ENCODE data around the gene RNF215. TPM values are rescaled to one million over a fixed set of nuclear protein-coding genes. Genes with fewer than 3 reads are reported as not detected.
A peak's percentile ranks its signal among the peaks of the same experiment; 100 is the strongest.
"Not testable (repeated sequence)": the region's sequence is repeated elsewhere in the genome, so short reads cannot be mapped to it uniquely, and the experiment has no call there.

The RNF215 gene
- total RNA-seq, 1 experiment from 2014 or later = 18.4 TPM

DNA sequence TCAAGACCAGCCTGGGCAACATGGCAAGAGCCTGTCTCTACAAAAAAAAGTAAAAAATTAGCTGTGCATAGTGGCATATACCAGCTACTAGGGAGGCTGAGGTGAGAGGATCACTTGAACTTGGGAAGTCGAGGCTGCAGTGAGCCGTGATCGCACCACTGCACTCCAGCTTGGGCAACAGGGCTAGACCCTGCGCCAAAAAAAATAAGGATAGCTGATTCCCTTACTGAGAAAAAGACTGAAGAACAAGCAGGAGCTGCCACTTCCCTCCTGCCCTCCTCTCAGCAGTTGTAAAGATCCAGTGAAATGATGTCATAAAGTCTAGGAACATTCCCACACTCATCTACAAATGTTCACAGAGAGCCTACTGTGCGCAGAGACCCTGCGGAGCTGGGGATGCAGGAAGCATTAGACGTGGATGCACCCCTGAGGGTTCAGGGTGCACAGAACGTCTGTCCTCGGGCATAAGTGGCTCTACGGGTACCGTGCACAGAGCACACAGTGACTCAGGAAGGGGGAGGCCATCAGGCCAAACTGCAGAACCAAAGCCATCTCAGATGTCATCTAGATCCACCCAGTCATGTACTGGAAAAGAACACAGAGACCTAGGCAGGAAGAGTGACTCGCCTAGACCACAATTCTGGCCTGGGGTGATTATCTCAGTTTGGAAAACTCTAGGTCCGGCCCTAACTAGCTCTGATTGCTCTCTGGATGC lies 21.3 kb upstream of the RNF215 start:
- Mint-ChIP-seq H3K4me1 (ENCODE audit: insufficient read depth, unreplicated experiment) (peaks cover 47% of the 10 kb centered on the region), H3K27ac (ENCODE audit: low read depth, unreplicated experiment) (peak overlapping the region; percentile 73), H3K36me3 (ENCODE audit: insufficient read depth, unreplicated experiment) (peaks cover 97% of the 10 kb centered on the region), H3K27me3 (ENCODE audit: insufficient read depth, unreplicated experiment) (no peaks in the 10 kb centered on the region), H3K4me3 (ENCODE audit: unreplicated experiment) (no peak overlapping the region), H3K9me3 (ENCODE audit: unreplicated experiment) (no peaks in the 10 kb centered on the region)
- DNase-seq (ENCODE audit: unreplicated experiment) = peak; percentile 92
- TF ChIP-seq, protein P1, sequence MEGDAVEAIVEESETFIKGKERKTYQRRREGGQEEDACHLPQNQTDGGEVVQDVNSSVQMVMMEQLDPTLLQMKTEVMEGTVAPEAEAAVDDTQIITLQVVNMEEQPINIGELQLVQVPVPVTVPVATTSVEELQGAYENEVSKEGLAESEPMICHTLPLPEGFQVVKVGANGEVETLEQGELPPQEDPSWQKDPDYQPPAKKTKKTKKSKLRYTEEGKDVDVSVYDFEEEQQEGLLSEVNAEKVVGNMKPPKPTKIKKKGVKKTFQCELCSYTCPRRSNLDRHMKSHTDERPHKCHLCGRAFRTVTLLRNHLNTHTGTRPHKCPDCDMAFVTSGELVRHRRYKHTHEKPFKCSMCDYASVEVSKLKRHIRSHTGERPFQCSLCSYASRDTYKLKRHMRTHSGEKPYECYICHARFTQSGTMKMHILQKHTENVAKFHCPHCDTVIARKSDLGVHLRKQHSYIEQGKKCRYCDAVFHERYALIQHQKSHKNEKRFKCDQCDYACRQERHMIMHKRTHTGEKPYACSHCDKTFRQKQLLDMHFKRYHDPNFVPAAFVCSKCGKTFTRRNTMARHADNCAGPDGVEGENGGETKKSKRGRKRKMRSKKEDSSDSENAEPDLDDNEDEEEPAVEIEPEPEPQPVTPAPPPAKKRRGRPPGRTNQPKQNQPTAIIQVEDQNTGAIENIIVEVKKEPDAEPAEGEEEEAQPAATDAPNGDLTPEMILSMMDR (IDR thresholded peaks at IDR 0.05; ENCODE audit: unreplicated experiment) = no peak
- intact Hi-C loops (cut with micrococcal nuclease) = no loop called here
- ChIA-PET CTCF (interaction anchor here (0.6 to 4.4 kb wide), 4 partner anchors 11 to 1540 kb away, joined by 3 to 17 read pairs (median 3); no protein-coding TSS in a partner anchor), POLR2A (interaction anchor here (1.7 to 11.3 kb wide), 3 partner anchors 9 to 13 kb away, joined by 8 to 342 read pairs (median 13); partner anchors contain the start of gene MTFP1)
- no TSS peak for BruUV-seq (replicated peaks)

DNA sequence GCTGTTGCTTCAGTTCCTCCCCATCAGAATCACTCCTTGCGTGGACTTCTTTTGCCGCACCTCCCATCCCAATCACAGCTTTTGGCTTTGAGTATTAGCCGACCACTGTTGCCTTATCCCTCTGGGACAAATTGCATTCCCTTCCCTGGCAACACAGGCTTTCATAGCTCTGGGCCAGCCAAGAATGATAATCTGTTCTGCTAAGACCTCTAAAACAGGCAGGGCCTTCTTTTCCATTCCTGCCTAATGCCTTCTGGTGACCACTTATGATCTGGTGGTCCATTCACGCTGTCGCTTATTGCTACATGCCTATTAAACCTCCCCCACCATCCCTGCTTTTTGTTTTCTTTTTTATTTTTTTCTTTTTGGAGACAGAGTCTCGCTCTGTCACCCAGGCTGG lies 19.2 kb upstream of the RNF215 start:
- Mint-ChIP-seq H3K27ac (ENCODE audit: low read depth, unreplicated experiment) (peak overlapping the region; percentile 16), H3K36me3 (ENCODE audit: insufficient read depth, unreplicated experiment) (peaks cover 95% of the 10 kb centered on the region), H3K9me3 (ENCODE audit: unreplicated experiment) (no peaks in the 10 kb centered on the region), H3K4me3 (ENCODE audit: unreplicated experiment) (no peak overlapping the region), H3K27me3 (ENCODE audit: insufficient read depth, unreplicated experiment) (no peaks in the 10 kb centered on the region), H3K4me1 (ENCODE audit: insufficient read depth, unreplicated experiment) (peaks cover 29% of the 10 kb centered on the region)
- ChIA-PET CTCF (interaction anchor here (0.7 to 1.4 kb wide), 5 partner anchors 10 to 349 kb away, joined by 3 to 5 read pairs (median 4); partner anchors contain the start of gene SEC14L2), POLR2A (interaction anchor here (2.7 to 11.3 kb wide), 2 partner anchors 10 to 16 kb away, joined by 15 to 342 read pairs; partner anchors contain the start of genes MTFP1 and SEC14L2)
- DNase-seq (ENCODE audit: unreplicated experiment) = no peak
- intact Hi-C loops (cut with micrococcal nuclease) = no loop called here
- BruUV-seq (replicated peaks) = no TSS peak
- TF ChIP-seq, protein P1 (IDR thresholded peaks at IDR 0.05; ENCODE audit: unreplicated experiment) = no peak

- no peak overlapping the region for H3K27ac Mint-ChIP-seq (ENCODE audit: low read depth, unreplicated experiment)
- no peaks in the 10 kb centered on the region for H3K27me3 Mint-ChIP-seq (ENCODE audit: insufficient read depth, unreplicated experiment)
- no peak overlapping the region for H3K4me3 Mint-ChIP-seq (ENCODE audit: unreplicated experiment)
- peaks cover 22% of the 10 kb centered on the region for H3K4me1 Mint-ChIP-seq (ENCODE audit: insufficient read depth, unreplicated experiment)
- H3K36me3 Mint-ChIP-seq (ENCODE audit: insufficient read depth, unreplicated experiment) = peaks cover 89% of the 10 kb centered on the region
- ChIA-PET CTCF (interaction anchor here (0.7 to 1.4 kb wide), 7 partner anchors 10 to 1001 kb away, joined by 3 to 5 read pairs (median 4); partner anchors contain the start of gene SEC14L2), POLR2A (interaction anchor here (2.7 to 11.3 kb wide), 2 partner anchors 9 to 16 kb away, joined by 15 to 342 read pairs; partner anchors contain the start of genes MTFP1 and SEC14L2)
- TF ChIP-seq, protein P1 (IDR thresholded peaks at IDR 0.05; ENCODE audit: unreplicated experiment) = no peak
- DNase-seq (ENCODE audit: unreplicated experiment) = no peak
- intact Hi-C loops (cut with micrococcal nuclease) = no loop called here
- H3K9me3 Mint-ChIP-seq (ENCODE audit: unreplicated experiment) = no peaks in the 10 kb centered on the region
- no TSS peak for BruUV-seq (replicated peaks)
Measured at GRCh38 chr22:30405731-30406130, 18.5 kb upstream of the RNF215 start.

DNA sequence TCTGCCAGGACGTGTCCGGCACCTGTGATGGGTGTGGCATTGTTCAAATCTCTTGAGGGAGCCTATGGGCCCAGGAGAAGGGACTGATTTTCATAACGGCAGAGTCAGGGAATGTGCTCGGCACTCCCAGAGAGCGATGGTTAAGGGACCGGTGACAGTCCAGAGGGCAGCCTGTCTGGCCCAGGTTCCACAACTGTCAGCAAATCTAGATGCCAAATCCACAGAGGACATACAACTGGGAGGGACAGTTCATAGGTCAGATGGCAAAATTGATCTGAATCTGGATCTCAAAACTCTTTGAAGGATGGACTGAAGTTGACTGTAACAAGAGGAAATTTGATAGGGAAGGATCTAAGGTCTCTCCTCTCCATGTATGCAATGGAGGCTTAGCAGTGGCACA lies 17.1 kb upstream of the RNF215 start:
- no peaks in the 10 kb centered on the region for H3K9me3 Mint-ChIP-seq (ENCODE audit: unreplicated experiment)
- CTCF ChIA-PET = interaction anchor here (1.2 kb wide), 1 partner anchor 12 kb away, joined by 5 read pairs; no protein-coding TSS in a partner anchor
- no peak overlapping the region for H3K4me3 Mint-ChIP-seq (ENCODE audit: unreplicated experiment)
- BruUV-seq (replicated peaks) = no TSS peak
- H3K36me3 Mint-ChIP-seq (ENCODE audit: insufficient read depth, unreplicated experiment) = peaks cover 85% of the 10 kb centered on the region
- intact Hi-C loops (cut with micrococcal nuclease) = no loop called here
- POLR2A ChIA-PET = interaction anchor here (11.3 kb wide), 1 partner anchor 18 kb away, joined by 342 read pairs; the partner anchor contains the start of gene MTFP1
- H3K4me1 Mint-ChIP-seq (ENCODE audit: insufficient read depth, unreplicated experiment) = peaks cover 31% of the 10 kb centered on the region
- TF ChIP-seq, protein P1 (IDR thresholded peaks at IDR 0.05; ENCODE audit: unreplicated experiment) = no peak
- H3K27ac Mint-ChIP-seq (ENCODE audit: low read depth, unreplicated experiment) = no peak overlapping the region
- no peak for DNase-seq (ENCODE audit: unreplicated experiment)
- no peaks in the 10 kb centered on the region for H3K27me3 Mint-ChIP-seq (ENCODE audit: insufficient read depth, unreplicated experiment)

GRCh38 chr22:30402766-30403104 lies 15.5 kb upstream of the RNF215 start:
- H3K36me3 Mint-ChIP-seq (ENCODE audit: insufficient read depth, unreplicated experiment) = peaks cover 69% of the 10 kb centered on the region
- CTCF ChIA-PET = interaction anchor here (0.6 to 2.0 kb wide), 5 partner anchors 12 to 232 kb away, joined by 3 to 13 read pairs (median 3); no protein-coding TSS in a partner anchor
- BruUV-seq (replicated peaks); H3K9me3 Mint-ChIP-seq (ENCODE audit: unreplicated experiment); H3K27me3 Mint-ChIP-seq (ENCODE audit: insufficient read depth, unreplicated experiment); H3K4me3 Mint-ChIP-seq (ENCODE audit: unreplicated experiment); DNase-seq (ENCODE audit: unreplicated experiment); intact Hi-C loops (cut with micrococcal nuclease): not testable (repeated sequence)
- POLR2A ChIA-PET = interaction anchor here (0.6 to 16.9 kb wide), 4 partner anchors 9 to 51 kb away, joined by 4 to 532 read pairs (median 6); partner anchors contain the start of gene MTFP1
- peaks cover 34% of the 10 kb centered on the region for H3K4me1 Mint-ChIP-seq (ENCODE audit: insufficient read depth, unreplicated experiment)
- H3K27ac Mint-ChIP-seq (ENCODE audit: low read depth, unreplicated experiment) = peak overlapping the region; percentile 54
